Right hindlimb (tissue), 1 donor: ENCODE measurements around the gene S100A8.
"Not testable (repeated sequence)": the region's sequence is repeated elsewhere in the genome, so short reads cannot be mapped to it uniquely, and the experiment has no call there.

Experiments
- DNase-seq: peaks from one replicate; pipeline ENCODE4 v3.0.0-alpha.2; 2018

The S100A8 gene

DNA sequence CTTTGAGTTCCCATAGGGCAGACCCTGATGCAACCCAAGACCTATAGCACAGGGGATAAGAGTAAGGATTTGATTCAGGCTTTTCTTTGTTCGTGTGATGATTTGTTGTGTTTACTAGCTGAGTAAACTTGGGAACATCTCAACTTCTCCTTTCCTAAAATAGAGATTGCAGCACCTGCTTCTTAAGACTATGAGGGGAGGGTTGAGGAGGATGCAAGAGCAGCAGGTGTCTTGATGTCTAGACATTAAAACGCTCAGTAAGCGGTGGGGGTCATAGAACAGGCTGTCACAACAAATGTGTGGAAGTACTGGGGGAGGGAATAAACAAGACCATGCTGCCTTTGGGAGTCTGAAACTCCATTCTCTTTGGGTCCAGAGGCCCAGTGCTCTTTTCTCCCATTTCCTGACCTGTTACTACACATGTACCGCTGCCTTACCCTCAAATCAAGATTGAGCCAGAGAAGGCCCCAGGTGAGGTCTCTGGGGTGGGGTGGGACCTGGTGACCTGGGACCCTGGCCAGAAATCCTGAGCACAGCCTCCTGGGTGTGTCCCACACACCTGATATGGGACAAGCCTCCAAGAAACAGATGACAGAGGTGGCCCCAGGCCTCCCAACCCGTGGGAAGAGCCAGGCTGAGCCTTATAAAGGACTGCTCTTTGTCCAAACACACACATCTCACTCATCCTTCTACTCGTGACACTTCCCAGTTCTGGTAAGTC is 25.1 kb upstream of the S100A8 start, which contains the start of gene S100A7A:
Gene S100A7A, plus strand, starts transcription at position 671 of the 721 bp plus-strand sequence. CDS start 1,563 bp downstream, outside the sequence.
- no peak for DNase-seq

DNA sequence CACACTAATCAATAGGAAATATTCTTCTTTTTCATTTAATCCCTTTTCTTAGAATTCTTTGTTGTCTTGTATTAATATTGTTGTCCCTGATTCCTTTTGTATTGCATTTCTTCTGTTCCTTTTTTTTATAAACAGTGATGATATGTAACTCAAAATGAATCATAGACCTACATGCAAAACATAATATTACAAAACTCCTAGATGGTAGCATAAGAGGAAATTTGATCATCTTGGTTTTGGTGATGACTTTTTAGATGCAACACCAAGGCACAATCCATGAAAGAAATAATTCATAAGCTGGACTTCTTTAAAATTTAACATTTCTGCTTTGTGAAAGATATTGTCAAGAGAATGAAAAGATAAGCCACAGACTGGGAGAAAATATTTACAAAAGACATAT is 23.1 kb upstream of the S100A8 start:
- not testable (repeated sequence) for DNase-seq

DNA sequence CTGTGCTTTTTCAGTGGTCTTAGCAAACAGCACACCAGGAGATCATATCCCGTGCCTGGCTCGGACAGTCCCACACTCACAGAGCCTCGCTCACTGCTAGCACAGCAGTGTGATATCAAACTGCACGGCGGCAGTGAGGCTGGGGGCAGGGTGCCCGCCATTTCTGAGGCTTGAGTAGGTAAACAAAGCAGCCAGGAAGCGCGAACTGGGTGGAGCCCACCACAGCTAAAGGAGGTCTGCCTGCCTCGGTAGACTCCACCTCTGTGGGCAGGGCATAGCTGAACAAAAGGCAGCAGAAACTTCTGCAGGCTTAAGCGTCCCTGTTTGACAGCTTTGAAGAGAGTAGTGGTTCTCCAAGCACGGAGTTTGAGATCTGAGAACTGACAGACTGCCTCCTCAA is 16.4 kb upstream of the S100A8 start:
- DNase-seq, result not testable (repeated sequence)

DNA sequence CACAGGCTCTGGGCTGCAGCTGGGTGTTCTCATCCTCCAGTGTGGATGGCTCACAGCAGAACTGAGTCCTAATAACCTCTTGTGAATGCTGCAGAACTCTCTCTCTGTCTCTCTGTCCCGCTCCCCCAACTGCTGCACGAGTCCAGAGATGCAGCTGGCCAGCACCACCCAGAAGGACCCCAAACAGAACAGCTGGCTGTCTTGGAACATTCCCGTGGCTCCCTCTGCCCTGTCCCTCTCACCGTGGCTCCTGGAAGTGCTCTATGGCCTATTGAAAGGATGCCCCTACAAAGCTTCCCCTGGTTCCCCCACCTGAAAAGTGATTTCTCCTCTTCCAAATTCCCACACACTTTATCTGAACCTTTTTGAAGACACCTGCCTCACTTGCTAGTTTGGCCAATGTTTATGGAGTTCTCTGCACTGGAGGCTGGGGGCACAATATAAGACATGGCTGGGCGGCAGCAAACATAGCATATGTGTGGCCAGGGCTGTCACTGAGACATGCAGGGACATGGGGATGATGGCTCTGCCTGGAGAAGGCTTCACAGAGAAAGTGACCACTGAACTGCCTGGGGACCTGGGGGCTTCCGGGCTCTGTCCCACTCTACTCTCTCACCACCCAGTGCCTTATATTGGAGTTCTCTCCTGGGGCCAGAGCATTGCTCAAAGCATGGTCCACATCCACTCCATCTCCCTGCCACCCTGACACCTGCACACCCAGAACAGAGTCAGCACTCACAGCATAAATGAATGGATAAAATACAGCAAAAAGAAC is 15.1 kb upstream of the S100A8 start:
- not testable (repeated sequence) for DNase-seq

DNA sequence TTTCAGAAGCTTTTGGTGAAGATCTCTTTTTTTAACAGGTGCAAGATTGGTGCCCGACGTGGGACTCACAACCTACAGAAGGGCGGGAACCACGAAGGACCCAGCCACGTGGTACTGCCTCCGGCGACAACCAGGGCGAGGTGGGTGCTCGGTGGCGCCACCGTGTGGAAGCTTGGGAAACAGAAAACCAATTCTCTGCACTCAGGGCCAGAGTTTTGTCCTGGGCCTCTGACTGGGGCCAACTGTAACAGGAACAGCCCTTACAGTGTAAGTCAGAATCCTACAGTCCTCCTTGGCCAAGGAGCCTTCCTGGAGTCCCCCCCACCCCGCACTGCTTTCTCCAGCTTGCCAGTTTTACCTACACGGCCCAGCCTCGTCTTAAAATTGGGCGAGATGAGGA is 13.9 kb upstream of the S100A8 start:
- DNase-seq, result no peak

DNA sequence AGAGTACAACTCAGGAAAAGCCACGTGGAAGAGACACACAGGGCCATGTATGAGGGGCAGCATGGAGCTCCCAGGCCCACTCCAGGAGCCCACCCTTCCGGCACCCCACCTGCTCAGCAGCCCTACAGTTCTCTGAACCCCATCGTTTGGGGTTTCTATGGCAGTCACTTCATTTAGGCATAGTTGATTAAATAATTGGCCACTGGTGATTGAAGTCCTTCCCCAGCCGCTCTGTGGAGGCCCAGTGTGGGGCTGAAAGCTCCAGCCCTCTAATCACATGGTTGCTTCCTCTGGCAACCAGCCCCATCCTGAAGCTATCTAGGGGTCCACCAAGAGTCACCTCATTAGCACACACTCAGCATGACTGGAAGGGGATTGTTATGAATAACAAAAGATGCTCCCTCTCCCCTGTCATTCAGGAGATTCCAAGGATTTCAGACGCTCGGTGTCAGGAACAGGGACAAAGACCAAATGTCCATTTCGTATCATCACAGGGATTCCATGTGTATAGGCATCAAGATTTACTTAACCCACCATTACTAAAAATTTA is 13.3 kb upstream of the S100A8 start:
- no peak for DNase-seq

DNA sequence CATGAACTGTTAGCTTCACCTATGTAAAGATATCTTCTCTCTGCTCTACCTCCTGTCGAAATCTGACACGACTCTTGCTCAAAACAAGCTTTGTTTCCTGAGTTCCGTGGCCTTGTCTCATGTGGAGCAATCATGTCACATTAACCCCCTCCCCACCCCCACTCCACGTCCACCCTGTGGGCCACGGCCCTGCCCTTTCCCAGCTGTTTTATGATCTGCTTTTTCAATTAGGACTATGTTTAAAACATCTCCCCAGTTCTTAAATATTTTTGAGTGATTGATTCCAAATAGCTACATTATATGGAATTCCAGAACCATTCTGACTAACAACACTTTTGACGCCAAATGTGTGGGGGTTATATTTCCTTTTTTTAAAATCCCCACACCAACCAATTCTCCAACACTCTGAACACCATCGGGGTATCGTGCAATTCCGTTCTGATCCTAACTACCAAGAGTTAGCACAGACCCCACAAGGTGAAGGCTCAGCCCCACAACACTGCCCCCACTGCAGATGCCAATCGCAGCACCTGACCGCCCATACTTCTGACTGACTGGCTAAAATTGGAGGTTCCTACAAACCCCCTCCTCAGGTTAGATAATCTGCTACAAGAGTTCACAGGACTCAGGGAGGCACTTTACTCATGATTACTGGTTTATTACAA is 12.7 kb upstream of the S100A8 start:
- DNase-seq, result no peak

DNA sequence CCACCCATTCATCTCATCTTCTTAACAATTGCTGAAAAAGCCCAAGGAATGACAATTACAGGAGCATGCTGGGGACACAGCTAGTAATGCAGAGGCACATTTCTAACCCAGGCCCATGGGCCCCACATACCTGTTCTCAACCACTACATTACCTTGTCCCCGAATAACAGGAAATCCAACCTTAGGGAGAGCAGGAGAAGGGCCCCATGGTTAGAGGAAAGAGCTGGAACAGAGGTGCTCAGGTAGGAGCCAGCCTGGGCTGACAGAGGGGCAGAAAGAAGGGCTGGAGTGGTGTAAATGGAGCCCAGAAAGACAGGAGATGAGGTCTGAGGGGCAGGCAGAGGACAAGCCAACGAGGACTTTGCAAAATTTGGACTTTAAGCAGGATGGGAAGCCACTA is 11.4 kb upstream of the S100A8 start:
- DNase-seq, result no peak

DNA sequence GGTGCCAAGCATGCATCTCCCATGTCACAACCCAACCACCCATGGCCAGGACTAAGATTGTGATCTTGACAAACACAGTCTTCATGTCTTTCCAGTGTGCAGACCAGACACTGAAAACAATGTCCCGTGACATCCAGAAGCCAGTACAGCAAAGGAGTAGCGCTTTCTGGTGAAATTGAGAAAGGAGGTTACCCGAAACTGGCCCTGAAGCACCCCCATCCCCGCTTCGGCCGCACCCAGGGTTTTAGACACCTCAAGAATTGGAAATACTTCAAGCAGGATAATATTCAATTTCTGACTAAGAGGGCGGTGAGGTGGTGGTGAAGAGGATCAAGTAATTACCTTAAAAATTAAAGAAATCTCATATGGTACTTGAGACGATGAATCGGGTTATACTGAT is 10.6 kb upstream of the S100A8 start:
- DNase-seq, result no peak

DNA sequence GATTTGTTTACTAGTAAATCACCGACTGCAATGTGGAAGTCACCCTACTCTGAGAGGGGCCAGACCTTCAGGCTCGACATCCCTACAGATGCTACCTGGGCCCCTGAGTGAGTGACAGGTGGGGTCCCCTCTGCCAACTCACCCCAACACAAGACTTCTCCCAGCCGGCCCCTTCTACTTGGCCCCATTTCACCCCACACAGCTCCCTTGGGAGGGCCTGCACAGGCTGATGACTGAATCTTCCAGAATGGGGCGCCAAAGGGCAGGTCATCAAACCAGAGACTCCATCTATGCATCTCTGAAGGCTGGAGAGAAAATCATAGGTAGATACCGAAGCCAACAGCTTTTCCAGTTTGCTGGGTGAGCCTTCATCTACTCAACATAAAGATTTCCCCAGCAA is 9.4 kb upstream of the S100A8 start:
- no peak for DNase-seq

DNA sequence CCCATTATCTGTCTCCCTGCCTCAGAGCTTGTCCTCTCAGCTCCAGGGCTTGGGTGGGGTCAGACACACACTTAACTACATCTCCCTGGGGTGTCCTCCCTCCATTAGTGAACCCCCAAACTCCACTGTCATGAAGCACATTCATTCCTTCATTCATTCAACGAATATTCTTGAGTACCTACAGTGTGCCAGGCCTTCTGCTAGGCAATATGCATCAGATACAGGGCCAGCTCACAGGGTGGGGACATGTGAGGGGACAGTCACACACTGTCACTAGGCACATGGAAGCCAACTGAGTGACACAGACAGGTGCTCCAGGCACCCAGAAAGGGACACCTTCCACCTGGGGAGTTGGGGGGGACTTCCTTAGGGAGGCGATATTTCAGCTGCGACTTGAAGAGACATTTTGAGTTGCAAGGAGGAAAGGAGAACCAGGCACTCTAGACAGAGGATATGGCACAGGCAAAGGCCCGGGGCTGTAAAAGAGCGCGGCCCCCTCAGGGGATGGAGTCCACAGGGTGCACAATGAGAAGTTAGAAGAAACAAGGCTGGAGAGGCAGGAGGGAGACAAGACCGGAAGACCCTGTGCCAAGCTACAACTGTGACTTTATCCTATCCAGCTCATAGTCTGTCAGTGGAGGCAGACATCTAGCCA is 8.7 kb upstream of the S100A8 start:
- no peak for DNase-seq

DNA sequence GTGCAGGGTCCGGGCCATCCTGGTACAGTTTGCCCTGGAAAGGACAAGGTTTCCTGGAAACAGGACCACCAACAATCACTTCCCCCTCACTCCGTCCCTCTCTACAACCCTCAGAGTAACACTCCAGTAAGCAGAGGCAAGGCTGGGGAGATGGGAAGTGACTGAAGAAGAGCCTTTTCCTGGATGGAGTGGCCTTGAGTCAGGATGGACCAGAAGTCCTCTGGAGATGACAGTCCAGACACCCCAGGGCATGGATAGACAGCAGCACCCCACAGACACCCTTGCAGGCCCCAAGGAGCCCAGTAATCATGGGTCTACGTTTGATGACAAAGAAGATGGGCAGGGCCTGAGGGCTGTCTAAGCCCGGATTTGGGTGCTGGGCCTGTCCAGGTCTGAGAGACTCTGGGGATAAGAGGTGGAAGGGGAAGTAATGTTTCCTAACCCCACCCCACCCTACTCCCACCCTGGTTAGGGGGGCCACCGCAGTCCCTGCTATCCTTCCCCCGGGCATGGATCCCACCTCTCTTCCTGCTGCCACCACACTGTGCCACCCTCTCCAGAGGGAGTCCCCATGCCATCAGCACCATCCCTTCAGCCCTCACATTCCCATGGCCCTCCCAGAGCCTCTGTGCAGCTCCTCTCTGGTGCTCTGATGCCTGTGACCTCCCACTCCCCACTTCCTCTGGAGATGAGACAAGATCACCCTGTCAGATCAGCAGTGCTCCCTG is 7.2 kb upstream of the S100A8 start:
- no peak for DNase-seq

DNA sequence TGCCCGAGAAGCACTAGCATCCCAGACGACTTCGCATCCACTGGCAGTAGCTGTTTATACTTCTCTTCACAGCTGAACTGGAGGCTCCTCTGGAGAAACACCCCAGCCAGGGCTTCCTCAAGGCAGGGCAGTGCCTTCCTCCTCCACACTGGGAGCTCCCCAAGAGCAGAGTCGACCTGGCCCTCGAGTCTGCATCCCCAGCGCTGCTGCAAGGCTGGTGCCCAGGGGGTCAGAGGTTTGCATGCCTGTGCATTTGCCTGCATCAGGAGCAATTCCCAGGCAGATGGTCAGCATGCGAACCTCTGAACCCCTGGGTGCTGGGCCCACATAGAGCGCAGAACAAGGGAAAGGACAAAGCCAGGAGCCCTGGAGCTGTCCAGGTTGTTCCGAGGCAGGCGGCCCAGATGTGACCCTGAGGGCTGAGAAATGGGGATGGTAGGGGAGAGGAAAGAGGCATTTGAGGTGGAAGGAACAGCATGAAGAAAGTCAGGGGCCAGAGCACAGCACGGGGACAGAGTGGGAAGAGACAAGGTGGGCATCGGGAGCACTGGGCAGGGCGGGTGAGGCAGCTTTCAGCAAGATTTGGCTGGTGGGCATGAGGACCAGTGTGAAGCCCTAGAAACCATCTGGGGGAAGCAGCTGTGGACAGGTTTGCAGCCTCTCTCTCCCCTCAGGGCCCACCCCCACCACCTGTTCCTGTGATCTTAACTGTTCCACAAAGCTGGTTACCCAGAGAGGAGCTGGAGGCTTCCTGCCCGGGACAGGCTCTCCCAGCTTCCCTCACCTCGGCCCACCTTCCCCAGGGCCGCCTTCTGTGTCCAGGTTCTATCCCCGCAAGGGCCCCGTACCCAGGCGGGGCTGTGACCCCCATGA is 6.4 kb upstream of the S100A8 start:
- DNase-seq, result no peak

DNA sequence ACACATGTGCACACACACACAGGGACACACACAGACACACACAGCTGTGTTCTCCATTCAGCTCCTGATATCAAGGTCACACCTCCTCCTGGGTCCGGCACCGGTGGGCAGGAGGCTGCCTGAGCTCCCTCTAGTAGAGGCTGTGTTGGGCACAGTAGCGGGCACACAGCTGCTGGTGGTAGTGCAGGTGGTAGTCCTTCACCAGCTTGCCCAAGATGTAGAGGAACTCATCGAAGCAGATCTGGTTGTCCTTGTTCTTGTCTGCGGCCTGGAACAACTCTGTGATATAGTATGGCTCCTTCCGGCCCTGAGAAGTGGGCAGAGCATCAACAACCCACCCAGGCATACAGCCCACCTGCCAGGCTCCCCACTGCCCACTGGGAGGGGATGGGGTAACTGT is 5.6 kb upstream of the S100A8 start:
- no peak for DNase-seq

DNA sequence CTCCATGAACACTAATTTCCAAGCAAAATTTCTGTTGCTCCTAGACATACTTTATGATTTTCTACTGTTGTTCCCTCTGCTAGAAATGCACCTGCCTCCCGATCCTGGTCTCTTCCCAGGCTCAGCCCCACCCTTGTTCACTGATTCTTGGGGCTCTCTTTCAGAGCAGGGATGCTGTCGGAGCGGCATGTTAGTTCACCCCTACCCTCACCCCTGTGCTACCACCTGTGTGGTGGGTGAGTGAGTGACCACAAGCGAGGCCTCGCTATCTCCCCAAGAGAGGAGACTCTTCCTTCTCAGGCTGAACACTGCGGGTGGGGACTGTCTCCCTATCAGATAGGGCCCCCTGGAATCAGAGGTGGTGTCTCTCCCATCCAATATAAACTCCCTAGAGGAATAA is 4.9 kb upstream of the S100A8 start:
- DNase-seq, result no peak

DNA sequence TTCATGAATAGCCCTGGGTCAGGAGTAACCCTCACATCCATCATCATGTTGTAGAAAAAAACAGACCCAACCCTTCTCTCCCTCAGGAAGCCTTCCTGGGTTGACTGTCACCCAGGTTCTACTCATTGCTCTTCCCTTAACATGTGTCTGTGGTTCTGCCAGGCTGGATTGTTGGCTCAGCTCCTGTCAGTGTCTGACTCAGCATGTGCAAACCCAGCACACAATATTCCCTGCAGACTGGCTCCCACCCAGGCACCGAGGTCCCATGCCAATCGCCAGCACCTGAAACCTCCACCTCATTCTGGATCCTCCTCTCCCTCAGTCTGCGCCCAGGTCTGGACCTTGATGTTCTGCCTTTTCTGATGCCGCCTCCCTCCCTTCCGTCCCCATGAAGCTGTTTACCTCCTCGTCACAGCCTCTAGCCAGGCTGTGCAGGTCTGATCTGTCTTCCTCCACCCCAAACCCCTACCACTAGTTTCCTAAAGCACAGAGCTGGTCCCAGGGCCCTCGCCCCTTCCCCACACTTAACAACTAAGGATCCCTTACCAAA is 4.3 kb upstream of the S100A8 start:
- DNase-seq, result no peak

DNA sequence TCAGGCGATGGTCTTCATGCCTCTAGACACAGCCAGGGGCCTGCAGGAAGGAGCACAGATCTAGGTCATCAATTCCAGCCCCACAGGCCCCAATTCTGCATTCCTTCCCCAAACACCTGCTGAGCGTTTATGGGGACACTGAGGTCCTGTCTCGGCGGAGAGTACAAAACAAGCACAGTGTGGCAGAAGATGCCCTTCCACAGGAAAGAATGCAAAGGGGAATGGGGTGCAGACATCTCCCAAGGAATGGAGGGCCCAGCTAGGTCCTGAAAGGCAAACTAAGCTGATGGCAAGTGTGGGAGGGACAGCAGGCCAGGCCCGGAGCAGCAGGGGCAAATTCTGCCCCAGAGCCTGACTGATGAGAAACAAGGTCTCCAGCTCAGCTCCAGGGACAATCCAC is 3.5 kb upstream of the S100A8 start:
- no peak for DNase-seq

DNA sequence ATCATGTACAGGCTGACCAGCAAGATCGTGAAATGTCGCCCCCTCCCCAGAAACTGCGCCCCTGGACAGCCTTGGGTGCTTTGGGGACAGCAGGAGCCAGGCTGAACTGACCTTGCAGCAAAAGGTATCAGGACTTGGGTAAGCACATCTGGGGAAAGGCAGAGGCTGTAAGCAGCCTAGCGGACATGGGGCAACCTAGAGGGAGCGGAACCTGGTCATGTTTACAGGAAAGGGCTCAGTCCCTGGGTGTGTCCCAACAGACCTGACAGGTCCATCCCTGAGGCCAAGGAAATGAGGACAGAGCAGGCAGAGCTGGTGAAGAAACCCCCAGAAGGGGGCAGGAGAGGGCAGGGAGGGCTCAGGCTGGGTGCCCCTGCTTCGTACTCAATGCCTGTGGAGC is 3.1 kb upstream of the S100A8 start:
- DNase-seq, result no peak

DNA sequence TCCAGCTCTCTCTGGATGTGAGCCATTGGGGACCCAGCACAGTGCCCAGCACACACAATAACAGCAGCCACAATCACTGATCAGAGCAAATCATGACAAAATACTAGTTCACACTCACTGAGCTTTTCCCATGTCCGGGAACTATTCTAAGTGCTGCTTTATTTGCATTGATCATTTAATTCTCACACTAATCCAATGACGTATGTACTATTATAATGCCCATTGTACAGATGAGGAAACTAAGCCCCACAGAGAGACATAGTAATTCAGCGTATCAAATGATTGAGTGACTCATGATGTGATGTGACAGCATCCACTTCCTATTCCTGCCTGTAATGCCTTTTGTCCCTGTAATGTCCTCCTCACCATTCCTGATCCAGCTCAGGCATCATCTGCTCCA is 1.9 kb upstream of the S100A8 start:
- no peak for DNase-seq

DNA sequence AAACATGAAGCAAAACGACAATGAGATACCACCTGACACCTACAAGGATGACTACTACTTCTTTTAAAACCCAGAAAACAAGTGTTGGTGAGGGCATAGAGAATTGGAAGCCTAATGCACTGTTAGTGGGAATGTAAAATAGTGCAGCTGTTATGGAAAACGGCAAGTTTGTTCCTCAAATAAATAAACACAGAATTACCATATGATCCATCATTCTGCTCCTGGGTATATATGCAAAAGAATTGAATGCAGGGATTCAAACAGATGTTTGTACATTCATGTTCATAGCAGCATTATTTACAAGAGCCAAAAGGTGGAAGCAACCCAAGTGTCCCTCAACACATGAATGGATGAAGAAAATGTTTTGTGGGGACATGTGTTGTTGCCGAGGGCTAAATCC is 1.4 kb upstream of the S100A8 start:
- DNase-seq, result no peak
